HFF-Myc (cell line): ENCODE data around the gene LMTK2.

ENCODE experiments used
- DNase-seq: peaks from one replicate; pipeline ENCODE4 v3.0.0-alpha.2; 2011; ENCODE audit warnings: low read depth; ENCODE audit errors: extremely low read depth
- H3K4me3 ChIP-seq: replicated peaks from 2 replicates; pipeline ENCODE4 v1.5.1; 2011; ENCODE audit warnings: low read depth, mild to moderate bottlenecking, control low read depth, low read length
- TF ChIP-seq, protein P1 (sequence below): IDR thresholded peaks from 2 replicates; pipeline ENCODE4 v1.5.1; 2012; ENCODE audit warnings: mild to moderate bottlenecking, low read depth, low read length, control low read depth; ENCODE audit errors: missing control alignments

LMTK2 gene

GRCh38 chr7:98233219-98234070, 126.8 kb downstream of the LMTK2 start:
- no peak for DNase-seq
- TF ChIP-seq, protein P1, sequence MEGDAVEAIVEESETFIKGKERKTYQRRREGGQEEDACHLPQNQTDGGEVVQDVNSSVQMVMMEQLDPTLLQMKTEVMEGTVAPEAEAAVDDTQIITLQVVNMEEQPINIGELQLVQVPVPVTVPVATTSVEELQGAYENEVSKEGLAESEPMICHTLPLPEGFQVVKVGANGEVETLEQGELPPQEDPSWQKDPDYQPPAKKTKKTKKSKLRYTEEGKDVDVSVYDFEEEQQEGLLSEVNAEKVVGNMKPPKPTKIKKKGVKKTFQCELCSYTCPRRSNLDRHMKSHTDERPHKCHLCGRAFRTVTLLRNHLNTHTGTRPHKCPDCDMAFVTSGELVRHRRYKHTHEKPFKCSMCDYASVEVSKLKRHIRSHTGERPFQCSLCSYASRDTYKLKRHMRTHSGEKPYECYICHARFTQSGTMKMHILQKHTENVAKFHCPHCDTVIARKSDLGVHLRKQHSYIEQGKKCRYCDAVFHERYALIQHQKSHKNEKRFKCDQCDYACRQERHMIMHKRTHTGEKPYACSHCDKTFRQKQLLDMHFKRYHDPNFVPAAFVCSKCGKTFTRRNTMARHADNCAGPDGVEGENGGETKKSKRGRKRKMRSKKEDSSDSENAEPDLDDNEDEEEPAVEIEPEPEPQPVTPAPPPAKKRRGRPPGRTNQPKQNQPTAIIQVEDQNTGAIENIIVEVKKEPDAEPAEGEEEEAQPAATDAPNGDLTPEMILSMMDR = no peak
- H3K4me3 ChIP-seq = no peak overlapping the region

- H3K4me3 ChIP-seq = no peak overlapping the region
- DNase-seq = no peak
- TF ChIP-seq, protein P1 = no peak
These were observed 127.9 kb downstream of the LMTK2 start for GRCh38 chr7:98234429-98235147.

DNA sequence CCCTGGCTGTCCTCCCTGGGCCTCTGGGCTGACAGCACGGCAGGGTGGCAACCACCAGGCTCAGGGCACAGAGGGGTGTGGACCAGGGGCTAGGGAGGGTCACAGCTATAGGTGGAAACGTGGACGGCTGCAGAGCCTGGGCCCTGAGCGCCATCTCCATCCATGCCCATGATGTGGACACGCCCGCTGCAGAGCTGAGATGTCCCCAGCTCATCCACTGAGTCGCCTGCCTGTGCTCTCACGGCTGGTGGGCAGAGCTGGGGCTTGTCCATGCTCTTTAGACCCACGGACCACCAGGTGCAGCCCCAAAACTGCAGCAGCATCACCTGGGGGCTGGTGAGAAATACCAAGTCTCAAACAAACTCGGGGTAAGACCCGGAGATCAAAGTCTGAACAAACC, 129.2 kb downstream of the LMTK2 start:
- DNase-seq = no peak
- no peak overlapping the region for H3K4me3 ChIP-seq
- TF ChIP-seq, protein P1 = no peak

DNA sequence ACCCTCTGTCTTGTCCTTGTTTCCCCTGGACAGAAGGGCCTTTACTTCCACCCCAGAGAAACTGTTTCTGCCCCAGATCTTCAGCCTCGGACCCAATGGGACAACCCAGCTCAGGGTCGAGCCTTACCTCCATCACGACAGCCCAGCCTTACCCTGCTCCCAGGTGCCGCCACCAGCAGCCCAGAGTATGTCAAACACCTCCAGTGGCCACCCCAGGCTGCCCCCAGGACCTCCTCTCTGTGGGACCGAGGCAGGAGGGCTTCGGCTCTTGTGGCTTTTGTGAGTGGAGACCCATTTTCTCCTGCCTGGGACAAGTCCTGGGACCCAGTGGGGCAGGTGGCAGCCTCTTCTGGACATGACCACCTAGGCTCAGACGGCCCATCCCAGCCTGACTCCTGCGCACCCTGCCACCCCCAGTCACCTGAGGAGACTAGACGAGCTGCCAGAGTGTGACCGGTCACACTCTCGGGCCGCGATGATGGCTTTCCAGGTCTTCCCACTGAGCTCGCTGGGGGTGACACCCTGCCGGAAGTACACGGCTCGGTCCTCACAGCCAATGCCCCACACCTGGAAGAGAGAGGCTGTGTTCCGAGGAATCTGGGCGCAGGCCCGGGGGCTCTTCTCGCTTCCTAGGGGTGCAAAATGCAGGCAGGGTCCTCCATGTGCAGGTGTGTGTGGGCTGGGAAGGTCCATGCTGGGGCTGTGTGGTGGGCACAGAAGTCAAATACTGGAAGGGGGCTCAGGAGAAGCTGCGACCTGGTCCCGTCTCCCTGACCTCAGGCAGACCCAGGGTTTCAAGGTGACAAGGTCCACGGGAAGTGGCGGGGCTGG, 129.9 kb downstream of the LMTK2 start:
- DNase-seq = no peak
- no peak overlapping the region for H3K4me3 ChIP-seq
- TF ChIP-seq, protein P1 = no peak

GRCh38 chr7:98238076-98238475, 131.4 kb downstream of the LMTK2 start:
- no peak overlapping the region for H3K4me3 ChIP-seq
- TF ChIP-seq, protein P1 = no peak
- no peak for DNase-seq

DNA sequence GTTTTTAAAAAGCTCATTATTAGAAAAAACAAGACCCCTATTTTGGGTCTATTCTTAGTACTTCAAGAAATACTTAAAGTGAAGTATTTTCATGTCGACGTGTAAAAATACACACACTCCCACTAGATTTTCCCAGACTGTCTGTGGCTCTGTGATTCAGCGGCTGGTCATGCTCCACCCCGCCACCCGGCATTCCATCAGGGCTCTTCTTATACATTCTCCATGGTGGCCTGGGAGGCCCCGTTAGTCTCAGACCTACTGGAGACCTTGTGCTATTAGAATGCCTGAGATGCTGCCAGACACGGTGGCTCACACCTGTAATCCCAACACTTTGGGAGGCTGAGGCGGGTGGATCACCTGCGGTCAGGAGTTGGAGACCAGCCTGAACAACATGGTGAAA, 132.3 kb downstream of the LMTK2 start:
- TF ChIP-seq, protein P1 = no peak
- H3K4me3 ChIP-seq = no peak overlapping the region
- no peak for DNase-seq
